Tongue (tissue), 2 donors: Measurements from ENCODE around the gene CFAP74. TPM values are rescaled to one million over a fixed set of nuclear protein-coding genes. Genes with fewer than 3 reads are reported as not detected.

Experiments used
- DNase-seq: peaks from one replicate; pipeline ENCODE4 v3.0.0-alpha.2; 2015
- total RNA-seq: library from RNA; depleted of rRNA; stranded (reverse); fragments of >200 nt; gene quantifications from one replicate; pipeline ENCODE4 v1.2.3, GENCODE V29; 2014

The CFAP74 gene
- total RNA-seq, 1 donor from 2014 or later = 0.62 TPM

DNA sequence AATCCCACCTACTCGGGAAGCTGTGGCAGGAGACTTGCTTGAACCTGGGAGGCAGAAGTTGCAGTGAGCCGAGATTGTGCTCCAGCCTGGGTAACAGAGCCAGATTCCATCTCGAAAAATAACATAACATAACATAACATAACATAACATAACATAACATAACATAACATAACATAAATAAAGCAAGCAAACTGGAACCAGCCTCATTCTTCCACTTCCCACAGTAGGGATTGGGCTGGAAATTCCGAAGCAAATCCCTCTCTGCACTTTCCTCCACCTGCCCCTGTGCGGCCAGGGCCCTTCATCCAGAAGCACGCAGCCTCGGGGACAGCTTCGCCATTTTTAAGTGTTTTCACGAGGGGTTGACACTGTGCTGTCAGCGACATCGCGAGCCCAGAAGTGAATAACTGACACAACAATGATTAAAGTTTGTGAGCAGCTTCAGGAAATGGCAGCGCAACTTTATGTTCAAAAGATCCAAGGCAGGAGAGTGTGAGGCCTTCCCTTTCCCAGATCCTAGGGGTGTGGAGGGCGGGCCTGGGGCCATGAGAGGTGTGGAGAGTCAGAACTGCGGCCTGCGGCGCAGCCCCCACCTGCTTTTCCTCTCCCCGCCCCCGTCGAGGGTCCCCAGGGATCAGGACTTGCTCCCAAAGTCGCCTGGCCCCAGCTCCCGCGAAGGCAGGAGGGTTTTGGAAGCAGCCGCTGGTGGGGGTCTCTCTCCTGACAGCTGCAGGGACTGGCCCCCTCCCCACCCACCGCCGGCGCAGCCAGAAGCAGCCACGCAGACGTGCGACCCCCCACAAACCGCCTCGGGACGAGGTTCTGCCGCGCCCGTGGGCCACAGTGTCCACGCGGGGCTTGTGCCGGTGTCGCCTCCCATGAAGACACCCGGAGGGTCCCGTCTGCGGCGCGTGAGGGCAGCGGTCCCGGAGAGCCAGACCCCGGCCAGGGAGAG lies 14.9 kb upstream of the CFAP74 start:
- no peak for DNase-seq

DNA sequence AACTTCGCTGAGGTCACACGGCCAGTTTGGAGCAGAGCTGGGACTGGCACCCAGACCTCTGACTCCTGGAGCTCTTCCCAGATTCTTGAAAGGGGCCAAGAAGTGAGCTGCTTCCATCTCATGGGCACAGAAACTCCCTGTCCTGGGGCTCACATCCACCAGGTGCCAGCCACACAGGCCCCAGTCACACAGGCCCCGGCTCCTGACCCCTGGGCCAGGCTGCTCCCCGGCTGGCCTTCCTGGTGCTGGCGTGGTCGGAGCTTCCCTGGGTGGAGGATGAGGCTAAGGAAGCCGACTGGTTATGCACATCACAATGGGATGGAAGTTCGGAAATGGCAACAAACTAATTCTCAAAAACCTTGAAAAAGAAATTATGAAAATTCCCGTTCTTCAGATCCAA lies 12.5 kb upstream of the CFAP74 start:
- no peak for DNase-seq

DNA sequence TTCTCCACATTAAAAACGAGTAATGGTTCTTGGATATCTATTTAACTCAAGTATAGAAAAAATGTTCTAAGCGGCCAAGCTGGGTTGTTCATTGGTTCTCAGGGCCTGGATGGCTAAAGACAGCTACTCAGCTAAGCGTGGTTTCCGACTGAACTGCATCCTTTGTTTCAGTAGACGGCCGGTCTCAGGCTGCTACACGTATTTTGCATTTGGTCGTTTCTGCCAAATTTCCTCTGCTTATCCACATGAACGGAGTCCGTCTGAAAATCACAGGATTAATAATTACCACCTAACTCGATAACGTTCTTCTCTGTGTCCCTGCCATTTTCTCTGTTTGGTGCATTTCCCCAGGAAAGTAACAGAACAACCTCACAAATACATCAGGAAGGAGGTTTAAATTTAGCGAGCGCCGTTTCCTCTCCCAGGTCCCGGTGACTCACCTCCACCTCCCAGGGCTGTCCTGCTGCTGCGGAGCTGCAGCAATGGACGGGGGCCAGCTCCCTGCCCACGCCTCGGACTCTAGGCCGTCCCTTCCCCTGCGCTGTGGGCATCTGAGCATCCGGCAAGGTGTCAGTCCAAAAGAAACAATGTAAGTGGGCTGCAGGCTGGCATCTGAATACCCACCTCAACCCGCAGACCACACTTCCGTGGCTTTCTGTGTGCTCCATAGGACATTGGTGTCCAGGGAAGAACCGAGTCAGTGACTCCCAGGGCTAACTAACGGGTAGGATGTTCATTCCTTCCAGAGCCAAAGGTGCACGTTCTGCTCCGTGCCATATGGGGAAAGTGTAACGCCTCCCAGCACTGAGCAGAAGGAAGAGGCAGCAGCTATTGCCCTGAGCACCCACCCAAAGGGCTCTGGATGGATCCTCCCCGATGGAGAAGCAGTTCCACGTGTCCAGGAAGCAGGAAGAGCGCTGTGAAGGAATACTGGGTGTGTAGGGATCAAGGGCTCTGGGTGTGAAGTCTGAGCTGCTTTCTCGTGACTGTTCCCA lies 11.5 kb upstream of the CFAP74 start:
- no peak for DNase-seq

DNA sequence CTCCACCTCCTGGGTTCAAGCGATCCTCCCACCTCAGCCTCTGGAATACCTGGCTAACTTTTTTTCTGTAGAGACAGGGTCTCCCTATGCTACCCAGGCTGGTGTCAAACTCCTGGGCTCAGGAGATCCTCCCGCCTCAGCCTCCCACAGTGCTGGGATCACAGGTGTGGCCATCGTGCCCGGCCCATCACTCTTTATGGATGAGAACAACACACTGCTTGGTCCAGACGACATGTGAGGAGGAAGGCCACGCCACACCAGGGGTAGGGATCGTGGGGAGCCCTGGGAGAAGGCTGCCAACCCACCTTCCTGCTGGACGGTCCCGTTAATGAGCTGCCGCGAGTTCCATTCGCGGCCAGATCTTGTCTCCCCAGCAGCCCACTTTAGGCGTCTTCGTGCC lies 10.6 kb upstream of the CFAP74 start:
- no peak for DNase-seq

DNA sequence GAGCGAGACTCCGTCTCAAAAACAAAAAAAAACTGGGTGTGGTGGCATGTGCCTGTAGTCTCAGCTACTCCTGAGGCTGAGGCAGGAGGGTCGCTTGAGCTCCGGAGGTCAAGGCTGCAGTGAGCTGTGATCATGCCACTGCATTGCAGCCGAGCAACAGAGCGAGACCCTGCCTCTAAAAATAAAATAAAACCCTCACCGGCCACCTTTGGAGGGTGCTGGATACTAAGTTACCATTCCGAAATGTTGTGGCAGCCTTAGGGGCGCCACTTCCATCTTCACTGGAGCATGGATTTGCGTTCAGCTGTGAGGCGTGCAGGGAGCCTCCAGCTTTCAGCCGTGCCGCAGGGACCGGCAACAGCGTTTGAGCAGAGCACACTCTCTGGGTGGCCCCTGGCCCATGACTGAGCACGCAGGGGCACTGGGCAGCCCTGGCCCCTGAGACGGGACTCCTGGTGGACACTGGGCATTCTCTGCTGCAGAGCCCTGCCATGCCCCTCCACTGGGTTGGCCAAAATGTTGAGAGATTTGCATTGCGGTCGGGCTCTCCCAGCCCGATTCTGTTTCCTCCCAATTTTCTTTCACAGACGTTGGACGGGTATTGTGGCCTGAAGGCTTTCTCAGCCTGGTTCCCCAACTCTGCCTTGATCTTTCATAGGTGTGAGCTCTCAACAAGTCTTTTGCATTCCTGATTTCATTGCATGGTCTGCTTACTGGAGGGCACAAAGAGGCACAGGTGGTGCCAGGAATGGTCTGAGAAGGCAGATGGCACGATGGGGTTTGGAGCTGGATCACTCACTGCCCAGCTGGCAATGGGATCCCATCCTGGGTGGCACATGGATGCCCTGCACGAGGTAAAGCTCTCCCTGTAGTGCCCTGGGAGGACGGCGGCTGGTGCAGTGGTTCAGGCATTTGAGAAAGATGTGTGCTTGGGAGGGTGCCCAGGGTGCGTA lies 5.8 kb upstream of the CFAP74 start:
- DNase-seq = no peak

DNA sequence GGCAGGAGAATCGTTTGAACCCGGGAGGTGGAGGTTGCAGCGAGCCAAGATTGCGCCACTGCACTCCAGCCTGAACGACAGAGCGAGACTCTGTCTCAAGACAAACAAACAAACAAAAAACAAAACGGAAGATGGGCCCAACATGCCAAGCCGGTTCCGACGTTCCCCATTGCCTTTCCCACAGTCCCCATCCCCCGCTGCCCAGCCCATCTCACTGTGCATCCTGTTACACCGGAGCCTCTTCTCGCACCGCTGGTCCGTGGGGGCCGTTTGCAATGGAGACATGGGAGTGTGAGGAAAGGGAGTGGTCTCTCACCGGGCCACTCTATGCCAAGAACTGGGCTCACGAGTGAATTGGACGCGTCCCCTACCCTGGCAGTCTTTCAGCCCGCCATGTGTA lies 1.3 kb upstream of the CFAP74 start:
- no peak for DNase-seq

DNA sequence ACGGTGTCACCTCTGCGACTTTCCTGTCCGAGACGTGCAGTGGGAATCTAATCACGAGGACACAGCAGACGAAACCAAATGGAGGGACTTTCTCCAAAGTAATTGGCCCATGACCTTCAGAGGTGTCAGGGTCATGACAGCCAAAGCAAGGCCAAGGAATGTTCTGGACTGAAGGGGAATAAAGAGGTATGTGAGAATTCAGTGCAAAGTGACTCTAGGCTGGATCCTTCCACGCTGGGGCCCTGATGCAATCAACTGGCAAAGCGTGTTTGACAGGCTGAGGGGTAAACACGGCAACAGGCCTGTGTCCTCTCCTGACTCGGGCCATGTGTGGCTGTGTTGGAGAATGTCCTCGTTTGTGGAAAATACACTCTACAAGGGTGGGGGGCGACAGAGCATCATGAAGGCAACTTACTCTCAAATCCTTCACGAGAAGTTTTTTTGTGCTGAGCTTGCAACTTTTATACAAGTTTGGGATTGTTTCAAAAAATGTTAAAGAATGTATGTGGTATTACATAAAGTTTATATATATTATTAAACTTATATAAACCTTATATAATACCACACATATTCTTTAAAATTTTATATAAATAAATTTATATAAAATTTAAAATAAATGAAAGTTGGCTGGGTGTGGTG lies 1.7 kb downstream of the CFAP74 start:
- DNase-seq = peak; percentile 25

DNA sequence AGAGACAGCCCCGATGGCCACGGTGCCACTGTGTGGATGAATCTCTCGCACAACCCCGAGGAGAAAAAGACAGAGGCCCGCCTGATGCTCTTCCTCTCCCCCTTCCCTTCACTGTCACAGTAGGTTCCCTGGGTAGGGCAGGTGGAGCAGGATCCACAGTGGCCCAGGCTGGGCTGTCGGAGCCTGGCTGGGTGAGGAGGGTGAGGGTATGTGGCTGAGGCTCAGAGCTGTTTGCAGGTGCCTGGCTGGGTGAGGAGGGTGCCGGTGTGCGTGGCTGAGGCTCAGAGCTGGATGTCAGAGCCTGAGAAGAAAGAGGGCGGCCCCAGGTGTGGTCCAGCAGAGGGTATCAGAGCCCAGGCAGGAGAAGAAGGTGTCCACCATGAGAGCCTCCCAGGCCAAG lies 2.7 kb downstream of the CFAP74 start:
- no peak for DNase-seq

DNA sequence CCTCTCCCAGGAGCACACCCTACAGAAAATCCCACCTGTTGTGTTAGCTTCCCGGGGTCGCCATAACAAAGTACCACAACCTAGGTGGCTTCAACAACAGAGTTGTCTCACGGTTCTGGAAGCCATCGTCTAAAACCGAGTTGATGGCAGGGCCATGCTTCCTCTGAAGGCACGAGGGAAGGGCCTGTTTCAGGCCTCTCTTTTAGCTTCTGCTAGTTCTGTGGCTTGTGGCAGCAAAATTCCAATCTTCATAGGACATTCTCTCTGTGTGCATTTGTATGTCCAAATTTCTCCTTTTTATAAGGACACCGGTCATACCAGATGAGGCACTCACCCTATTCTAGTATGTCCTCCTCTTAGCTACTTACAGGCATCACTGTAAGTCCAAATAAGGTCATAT lies 3.2 kb downstream of the CFAP74 start:
- no peak for DNase-seq

DNA sequence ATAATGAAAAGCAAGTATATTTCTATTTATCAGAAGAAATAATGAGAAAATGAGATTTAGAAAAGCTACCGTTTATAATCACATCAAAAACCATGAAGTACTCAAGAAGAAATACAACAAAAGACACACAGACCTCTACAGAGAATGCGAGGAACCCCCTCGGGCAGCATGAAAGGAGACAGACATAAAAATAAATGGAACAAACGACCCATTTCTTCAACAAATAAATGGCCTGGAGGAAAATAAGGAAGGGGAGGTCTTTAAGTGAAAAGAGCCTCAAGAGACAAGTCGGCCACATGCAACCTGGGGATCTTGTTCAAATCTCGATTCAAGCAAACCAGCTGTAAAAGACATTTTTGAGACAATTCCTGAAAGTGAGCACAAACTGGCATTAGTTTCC lies 6.0 kb downstream of the CFAP74 start:
- DNase-seq = no peak

DNA sequence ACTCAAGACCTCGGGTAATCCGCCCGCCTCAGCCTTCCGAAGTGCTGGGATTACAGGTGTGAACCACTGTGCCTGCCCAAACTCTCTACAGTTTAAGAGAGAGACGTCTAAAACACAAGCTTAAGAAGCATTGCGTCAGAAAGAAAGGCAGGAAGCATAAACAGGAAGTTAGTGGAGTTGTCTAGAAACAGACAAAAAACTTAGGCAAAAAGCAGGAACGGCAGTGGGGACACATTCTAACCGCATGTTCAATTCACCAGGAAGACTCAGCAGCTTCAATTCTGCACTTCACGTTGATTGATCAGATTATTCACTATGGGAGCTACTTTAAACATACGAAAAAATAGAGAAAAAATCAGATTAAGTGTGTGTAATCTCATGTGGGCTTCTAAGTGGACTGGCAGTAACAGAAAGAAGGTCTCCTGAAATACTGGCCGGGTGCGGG lies 7.4 kb downstream of the CFAP74 start:
- no peak for DNase-seq

DNA sequence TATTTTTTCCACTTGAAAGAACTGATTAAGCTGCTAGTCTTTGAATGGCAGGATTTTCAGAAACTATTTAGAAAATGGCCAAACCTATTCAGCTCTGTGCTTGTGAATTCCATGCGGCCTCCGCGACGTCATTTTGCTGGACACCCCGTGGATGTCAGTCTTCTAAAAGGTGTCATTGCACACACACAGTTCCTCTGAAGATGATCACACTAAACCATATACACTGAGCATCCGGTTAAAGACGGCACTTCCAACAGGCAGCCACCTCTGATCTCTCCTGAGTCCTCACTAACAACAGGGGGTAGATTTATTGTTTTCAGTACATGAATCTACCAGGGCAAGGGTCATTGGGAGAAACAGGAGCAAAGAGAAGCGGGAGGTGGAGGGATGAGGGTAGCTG lies 9.1 kb downstream of the CFAP74 start:
- DNase-seq = no peak

DNA sequence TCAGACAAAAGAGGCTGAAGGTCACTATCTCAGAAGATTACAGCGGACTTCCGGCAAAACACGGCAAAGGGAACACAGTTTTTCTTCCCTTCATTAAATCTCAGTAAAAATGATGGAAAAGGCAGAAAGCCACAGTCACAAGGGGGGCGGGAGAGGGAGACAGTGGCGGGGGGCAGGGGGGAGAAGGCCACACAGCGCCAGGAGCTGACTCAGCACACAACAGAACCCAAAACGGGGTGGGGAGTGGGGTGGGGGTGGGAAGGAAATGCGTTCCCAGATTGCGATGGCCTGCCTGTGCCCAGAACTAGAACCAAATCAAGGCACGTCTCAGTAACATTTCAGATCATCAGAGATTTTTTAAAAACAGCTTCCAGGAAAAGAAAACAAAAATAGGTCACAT lies 13.4 kb downstream of the CFAP74 start:
- DNase-seq = peak; percentile 36

DNA sequence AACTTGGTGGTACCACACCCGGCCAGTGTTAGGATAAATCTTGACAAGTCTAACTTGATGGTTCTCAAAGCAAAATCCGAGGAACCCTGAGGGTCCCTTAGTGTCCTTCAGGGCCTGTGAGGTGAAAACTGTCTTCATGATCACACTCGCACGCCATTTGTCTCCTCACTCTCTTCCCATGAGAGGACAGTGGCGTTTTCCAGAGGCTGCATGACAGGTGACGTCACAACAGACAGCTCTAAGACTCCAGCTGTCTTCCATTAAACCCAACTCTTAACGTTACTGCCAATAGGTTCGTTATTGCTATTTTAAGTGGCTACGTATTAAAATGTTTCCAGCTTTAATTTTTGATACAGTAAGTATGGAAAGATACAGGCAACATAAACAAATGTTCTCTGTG lies 13.8 kb downstream of the CFAP74 start:
- peak; percentile 60 for DNase-seq

DNA sequence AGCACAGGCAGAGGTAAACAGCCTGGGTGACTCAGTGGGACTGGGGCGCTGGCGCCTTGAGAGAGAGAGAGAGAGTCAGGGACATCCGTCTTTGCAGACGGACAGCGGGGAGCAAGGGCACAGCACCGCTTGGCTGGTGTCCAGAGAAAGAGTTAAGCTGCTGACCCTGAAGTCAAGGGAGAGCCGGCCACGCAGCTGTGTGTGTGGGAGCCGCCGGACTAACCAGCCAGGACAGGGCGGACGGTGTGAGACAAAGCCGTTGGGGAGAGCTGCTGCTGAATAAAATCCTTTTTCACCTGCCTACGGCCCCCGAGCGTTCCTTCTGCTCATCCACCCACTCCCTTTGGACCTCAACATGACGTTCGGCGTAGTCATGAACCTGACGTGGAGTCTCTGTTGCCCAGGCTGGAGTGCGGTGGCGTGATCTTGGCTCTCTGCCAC lies 14.5 kb downstream of the CFAP74 start:
- no peak for DNase-seq

DNA sequence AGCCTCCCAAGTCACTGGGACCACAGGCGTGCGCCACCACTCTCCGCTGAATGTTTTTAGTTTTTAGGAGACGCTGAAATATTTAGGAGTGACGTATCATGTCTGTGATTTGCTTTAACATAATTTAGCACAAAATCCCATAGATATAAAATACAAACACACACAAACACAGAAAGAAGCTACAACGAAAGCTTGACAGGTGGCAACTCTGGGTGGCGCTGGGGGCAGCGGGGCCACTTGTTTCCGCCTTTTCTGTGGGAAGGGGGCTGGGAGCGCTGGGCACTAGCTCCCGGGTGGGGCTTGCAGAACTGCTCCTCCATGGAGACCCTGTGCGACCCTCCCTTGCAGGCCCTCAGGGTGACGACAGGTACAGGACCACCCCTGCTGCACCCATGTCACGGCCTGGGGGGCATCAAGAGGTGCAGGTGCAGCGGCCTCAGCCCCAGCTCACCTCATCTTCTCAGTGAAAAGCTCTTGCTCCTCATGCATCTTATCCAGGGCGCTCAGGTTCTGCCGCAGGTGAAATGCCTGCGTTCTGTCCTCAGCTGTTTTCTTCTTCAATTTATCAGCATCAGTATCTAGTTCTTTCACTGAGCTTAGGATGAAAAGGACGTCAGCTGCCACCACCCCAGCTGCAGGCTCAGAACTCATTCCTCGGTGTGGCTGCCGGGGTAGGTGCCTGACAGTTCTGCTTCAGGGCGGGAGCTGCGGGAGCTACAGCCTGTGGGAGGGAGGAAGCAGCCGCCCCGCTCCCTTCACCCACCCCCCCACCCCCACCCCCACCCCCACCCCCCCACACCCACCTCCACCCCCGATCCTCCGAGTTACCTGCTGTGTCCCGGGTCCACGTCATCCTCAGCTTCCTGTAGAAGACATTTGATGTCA lies 15.3 kb downstream of the CFAP74 start:
- DNase-seq = no peak

DNA sequence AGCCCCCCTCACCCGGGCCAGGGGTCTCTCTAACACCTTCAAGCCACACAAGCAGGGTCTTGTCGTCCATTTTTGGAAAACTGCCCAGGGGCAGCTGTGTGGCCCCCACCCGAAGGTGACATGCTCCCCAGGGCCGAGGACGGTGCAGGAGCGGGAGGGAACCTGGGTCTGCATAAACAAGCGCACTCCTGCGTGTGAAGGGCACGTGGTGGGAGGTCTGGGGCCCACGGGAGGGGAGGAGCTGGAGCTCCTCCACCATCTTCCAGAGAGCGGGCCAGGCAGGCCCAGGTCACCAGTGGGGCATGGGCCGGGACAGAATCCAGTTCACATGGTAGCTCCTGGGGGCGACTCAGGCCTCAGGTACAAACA lies 16.5 kb downstream of the CFAP74 start:
- DNase-seq = no peak

DNA sequence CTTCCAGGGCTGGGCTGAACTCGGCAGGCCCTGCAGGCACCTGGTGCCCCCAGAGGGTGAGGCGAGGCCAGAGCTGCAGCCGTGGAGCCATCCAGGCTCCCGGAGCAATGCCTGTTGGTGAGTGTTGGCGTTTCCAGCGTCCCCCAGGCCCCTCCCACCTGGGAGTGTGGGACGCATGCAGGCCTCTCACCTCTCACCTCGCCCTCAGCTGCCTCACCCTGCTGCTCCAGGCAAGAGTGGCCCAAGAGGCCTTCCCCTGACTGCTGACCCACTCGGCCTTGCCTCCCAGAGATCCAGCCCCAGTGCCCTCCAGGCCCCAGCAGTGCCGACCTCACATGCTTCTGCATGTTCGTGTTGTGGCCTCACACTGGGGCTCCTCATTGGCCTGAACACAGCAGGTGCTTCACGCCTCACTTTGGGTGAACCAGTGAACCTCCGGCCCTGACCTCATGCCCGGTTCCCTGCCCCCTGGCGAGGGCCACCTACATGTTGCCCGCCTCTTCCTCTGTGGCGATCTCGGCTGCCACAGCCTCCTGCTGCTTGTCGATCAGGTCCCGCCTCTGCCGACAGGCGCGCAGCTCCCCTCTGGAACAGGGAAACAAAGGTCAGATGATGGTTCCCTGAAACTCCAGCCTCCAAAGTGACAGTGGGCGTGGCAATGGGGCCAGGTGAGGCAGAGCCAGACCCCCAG lies 17.0 kb downstream of the CFAP74 start:
- DNase-seq = no peak

DNA sequence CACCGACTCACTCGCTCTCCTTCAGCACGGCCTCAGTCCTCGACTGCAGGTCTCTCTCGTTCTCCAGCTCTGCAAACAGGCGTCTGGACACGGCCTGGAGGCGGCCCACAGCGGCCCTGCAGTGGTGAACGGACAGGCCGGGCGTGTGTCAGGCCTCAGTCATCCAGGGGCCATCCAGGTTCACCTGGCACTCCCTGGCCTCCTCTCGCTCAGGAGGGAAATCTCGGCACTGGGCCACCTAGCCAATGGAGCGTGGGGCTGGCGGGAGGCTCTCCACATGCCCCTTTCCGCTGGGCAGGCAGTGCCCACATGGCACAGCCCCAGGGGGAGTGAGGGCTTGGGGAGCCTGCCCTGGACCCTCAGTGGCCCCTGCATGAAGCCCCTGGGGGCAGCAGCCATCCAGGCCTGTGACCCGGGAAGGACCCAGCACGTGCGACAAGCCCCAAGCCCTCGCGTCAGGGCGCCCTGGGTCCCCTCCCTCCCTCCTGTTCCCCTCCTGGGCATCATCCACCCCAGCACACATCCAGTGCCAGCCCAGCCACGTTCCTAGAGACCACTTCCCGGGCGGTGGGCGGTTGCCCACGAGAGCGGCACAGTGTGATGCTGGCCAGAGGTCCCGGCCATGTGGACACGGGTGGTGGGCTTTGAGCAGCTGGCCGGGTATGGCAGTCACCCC lies 18.1 kb downstream of the CFAP74 start:
- DNase-seq = no peak
